Measurements from ENCODE around the gene KRT10. TPM values are rescaled to one million over a fixed set of nuclear protein-coding genes. Genes with fewer than 3 reads are reported as not detected.

The KRT10 gene
- total and polyA plus RNA-seq, 9 of the 15 experiments (the other 6 are each of a cell fraction or from before 2014, with no cell fraction given) = 47.0 to 179 (median 76.2) TPM

DNA sequence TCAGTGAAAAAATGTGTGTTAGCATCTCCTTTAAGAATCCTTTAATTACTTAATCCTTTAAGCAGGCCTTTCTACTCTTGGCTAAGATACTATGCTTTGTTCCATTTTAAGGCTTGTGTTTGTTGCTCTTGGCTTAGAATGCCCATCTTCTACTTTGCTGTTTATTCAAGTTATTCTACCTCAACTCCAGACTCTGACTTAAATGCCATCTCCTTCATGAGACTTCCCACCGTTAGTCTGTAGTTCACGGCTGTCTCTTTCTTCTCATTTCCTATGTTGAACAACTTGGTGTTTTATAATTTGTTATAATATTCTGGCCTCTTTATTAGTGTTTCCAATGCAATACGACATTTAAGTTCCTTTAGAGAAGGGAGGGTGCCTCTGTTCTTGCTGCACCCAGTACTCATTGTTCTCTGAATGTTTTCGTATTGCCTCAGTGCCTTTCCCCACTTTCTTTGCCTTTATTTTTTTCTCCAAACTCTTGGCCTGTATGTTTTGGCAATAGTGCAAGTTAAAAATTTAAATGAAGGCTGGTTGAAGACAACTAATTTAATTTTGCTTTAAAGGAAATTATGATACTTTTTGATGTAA is 6.1 kb upstream of the KRT10 start:
- WGBS (ENCODE audit: insufficient coverage, low coverage, missing lambda C conversion rate) = 12% methylated on average over 4 of the region's 4 CpGs
- in situ Hi-C loops (cut with MboI) = no loop called here
- Histone ChIP-seq H3K4me2 (ENCODE audit: insufficient read depth, low read length) (peak overlapping the region; percentile 81), H3K79me2 (ENCODE audit: control insufficient read depth, insufficient read depth, low read length) (peaks cover 66% of the 10 kb centered on the region), H3K4me1 (replicated peaks in 1 of 2; ENCODE audit: control insufficient read depth in 2 of 2, insufficient read depth in 2 of 2, low read length in 2 of 2) (peaks cover 22 to 47% of the 10 kb centered on the region in 2 experiments), H3K9ac (ENCODE audit: insufficient read depth in 1 of 2, low read depth in 2 of 2, low read length in 2 of 2) (peak overlapping the region in 1 of 2 experiments; percentile 88; a peak in 2 of 4 replicates), H3K36me3 (ENCODE audit: control insufficient read depth, insufficient read depth, low read length) (peaks cover 16% of the 10 kb centered on the region), H3K27me3 (ENCODE audit: control insufficient read depth in 2 of 2, insufficient read depth in 2 of 2, low read length in 2 of 2) (no peaks in the 10 kb centered on the region), H3K9me1 (ENCODE audit: control insufficient read depth, insufficient read depth, low read length) (no peaks in the 10 kb centered on the region), H3K9me3 (replicated peaks; ENCODE audit: control insufficient read depth, insufficient read depth, low read depth, low read length) (no peaks in the 10 kb centered on the region), H2AFZ (ENCODE audit: low read depth, low read length) (peak overlapping the region; percentile 35), H4K20me1 (replicated peaks; ENCODE audit: control insufficient read depth, insufficient read depth, low read length) (no peaks in the 10 kb centered on the region), H3K4me3 (peak overlapping the region; percentile 27), H3K27ac (ENCODE audit: extremely low read depth, low read depth, low read length) (peak overlapping the region; percentile 88)
- ChIA-PET CTCF (ENCODE audit: low intra/inter-chr PET ratio) (no interaction called here), POLR2A (interaction anchor here (0.6 to 1.7 kb wide), 7 partner anchors 8 to 1461 kb away, joined by 3 to 14 read pairs (median 4); no protein-coding TSS in a partner anchor)
- BruUV-seq (replicated peaks) = TSS peak; percentile 65
- peak; percentile 12 for ATAC-seq
- no peak for DNase-seq (ENCODE audit: extremely low read depth in 1 of 4, low spot score in 3 of 4)
- intact Hi-C loops (cut with micrococcal nuclease) = loop anchor here (1.0 kb wide), 1 partner anchor 8 kb away; no protein-coding TSS in a partner anchor
- no peak for FAIRE-seq
- TF ChIP-seq NFRKB (IDR thresholded peaks at IDR 0.05; ENCODE audit: low read depth) = peak; percentile 63; the same call in 1 of the 2 replicates
- TF ChIP-seq MGA (IDR thresholded peaks at IDR 0.05) = 0 out of 2 replicates have a peak, but pooled peaks have one; percentile 6
- TF ChIP-seq, protein P1, sequence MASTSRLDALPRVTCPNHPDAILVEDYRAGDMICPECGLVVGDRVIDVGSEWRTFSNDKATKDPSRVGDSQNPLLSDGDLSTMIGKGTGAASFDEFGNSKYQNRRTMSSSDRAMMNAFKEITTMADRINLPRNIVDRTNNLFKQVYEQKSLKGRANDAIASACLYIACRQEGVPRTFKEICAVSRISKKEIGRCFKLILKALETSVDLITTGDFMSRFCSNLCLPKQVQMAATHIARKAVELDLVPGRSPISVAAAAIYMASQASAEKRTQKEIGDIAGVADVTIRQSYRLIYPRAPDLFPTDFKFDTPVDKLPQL (IDR thresholded peaks at IDR 0.05; ENCODE audit: extremely low read depth, insufficient read length) = no peak
- TF ChIP-seq SRSF1 (IDR thresholded peaks at IDR 0.05; ENCODE audit: low read depth, low read length) = no peak
- no peak for TF ChIP-seq ZFP1 (CRISPR knock-in tag; IDR thresholded peaks at IDR 0.05)
- 0 out of 2 replicates have a peak, but pooled peaks have one; percentile 32 for TF ChIP-seq POLR2G (IDR thresholded peaks at IDR 0.05; ENCODE audit: low read depth, low read length)
- 0 out of 2 replicates have a peak, but pooled peaks have one; percentile 6 for TF ChIP-seq ZNF197 (CRISPR knock-in tag; IDR thresholded peaks at IDR 0.05; ENCODE audit: low read depth)
- TF ChIP-seq MIER1 (IDR thresholded peaks at IDR 0.05; ENCODE audit: low read depth) = no peak
- TF ChIP-seq POLR2B (IDR thresholded peaks at IDR 0.05; ENCODE audit: low read depth, partially characterized antibody) = peak; percentile 17
